GM19324 (cell line): ENCODE results near the gene RNU6-8.

ENCODE experiments used
- ATAC-seq: cut with Tn5 transposase; IDR thresholded peaks from one replicate; pipeline ENCODE4 v1.9.1; 2021; ENCODE audit warnings: mild to moderate bottlenecking, moderate library complexity; ENCODE audit not compliant: unreplicated experiment, low FRiP score

The RNU6-8 gene

DNA sequence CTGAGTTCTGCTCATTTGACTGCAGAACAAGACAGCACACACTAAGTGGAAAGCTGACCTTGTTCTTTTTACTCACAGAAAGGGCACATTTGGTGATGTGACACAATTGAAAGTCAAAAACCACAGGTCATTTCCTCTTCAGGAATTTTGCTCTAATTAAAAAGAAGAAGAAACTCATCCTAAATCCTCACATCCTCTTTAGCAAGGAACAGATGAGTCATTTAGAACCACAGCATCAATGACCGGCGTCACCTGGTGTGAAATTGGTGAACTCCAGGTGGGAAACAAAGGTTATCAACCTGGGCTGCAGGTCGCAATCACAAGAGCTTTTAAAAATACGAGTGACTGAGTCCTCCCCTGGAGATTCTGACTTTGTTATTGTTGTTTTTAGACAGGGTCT lies 2.9 kb upstream of the RNU6-8 start:
- no peak for ATAC-seq

DNA sequence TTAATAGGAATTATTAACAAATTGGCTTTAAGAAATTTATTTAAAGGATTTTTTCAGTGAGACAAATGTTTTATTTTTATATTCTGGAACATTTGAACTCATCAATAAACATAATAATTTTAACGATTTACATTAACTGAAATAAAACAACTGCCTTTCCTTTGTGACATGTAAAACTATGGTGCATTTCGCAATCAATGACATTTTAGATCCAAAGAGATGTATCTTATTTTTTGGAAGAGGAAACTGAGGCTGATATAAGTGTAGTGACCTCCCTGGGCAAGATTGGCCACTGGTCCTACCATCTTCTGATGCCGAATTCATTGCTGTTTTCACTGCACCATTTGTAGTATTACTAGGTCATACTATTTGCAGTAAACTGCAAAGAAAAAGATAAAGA lies 2.5 kb upstream of the RNU6-8 start:
- ATAC-seq: no peak

DNA sequence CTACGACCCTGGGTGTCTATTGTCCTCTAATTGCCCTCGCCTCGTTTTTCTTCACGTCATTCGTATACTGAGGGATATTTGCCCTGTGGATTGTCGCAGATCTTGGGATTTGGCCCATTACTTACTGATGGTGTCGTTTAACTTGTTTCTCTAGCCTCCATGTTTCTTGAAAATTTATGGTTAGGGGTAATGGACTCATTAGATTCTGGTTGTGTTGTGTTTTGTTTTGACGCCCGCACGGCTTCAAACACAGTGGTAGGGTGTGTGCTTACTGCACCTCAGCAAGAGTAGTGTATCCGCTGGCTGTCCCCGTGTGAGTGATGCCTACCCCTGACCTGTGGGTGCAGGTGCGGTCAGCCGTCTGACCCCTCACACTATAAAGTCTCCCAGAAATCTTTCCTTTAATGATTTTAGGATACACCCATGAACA lies 874 bp upstream of the RNU6-8 start:
- no peak for ATAC-seq

DNA sequence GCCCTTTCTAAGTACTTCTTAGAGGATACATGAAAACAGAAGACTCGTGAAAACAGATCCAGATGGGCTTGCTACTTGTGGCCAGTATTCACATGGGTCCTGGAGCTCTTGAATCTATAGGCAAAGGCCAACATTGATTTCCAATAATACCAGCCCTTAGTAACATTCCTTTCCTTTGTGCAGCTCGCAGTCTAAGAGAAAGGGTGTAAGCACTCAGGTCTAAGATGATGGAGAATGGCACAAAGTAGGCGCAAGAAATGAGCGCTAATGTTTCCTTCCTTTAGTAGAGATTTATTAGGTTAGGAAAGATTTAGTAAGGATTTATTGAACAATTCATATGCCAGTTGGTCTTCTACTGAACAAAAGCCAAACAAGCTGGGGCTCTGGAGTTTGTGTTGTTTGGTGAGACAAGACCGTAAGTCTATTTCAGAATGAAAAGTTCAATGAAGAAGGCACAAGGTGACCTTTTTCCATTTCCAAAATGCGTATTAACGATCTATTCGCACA lies 525 bp downstream of the RNU6-8 start:
- no peak for ATAC-seq

DNA sequence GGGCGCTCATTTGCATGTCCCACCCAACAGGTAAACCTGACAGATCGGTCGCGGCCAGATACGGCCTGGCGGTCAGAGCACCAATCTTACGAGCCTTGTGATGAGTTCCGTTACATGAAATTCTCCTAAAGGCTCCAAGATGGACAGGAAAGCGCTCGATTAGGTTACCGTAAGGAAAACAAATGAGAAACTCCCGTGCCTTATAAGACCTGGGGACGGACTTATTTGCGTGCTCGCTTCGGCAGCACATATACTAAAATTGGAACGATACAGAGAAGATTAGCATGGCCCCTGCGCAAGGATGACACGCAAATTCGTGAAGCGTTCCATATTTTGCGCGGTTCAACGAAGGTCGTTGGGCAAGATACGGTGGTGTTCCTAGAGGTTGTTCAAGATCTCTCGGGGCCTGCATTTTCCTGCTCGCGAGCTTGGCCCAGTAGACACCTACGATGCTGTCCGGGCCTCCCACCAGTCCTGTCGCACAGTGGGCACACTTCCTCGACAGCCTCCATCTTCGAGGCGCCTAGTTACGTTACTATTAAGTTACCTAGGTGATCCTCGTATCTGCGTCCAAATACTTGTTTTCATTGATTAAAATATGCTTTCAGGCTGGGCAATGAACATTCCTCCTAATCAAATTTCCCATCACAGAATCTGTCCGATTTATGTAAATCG lies 1.1 kb downstream of the RNU6-8 start, which contains the start of gene RNU6-7:
Gene RNU6-7, plus strand, starts transcription at position 230 of the 675 bp plus-strand sequence.
- ATAC-seq: no peak

DNA sequence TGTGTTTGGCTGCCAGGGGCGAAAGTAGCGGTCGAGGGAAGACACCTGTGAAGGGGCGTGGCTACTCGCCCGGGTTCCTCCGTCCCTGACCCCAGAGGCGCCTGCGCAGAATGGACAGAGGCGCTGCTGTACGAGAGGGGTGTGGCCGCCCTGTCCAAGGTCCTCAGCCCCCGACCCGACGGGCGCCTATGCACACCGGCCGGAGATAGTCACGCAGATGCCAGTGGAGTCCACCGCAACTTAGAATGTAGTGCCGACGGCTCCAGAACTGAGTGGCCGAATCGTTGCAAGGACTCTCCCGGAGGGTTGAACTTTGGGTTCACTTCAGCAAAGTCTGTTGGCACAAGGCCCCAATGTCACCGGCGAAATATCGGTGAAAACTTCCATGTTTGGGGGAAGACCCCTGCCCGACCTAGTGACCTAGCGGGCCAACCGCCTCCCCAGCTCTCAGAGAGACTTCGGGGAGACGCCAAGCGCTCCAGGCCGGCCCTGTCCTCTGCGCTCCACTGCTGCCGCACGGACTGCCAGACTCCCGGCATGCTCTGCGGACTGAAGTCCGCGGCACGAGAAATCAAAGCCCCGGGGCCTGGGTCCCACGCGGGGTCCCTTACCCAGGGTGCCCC lies 1.8 kb downstream of the RNU6-8 start:
- peak; percentile 70 for ATAC-seq

DNA sequence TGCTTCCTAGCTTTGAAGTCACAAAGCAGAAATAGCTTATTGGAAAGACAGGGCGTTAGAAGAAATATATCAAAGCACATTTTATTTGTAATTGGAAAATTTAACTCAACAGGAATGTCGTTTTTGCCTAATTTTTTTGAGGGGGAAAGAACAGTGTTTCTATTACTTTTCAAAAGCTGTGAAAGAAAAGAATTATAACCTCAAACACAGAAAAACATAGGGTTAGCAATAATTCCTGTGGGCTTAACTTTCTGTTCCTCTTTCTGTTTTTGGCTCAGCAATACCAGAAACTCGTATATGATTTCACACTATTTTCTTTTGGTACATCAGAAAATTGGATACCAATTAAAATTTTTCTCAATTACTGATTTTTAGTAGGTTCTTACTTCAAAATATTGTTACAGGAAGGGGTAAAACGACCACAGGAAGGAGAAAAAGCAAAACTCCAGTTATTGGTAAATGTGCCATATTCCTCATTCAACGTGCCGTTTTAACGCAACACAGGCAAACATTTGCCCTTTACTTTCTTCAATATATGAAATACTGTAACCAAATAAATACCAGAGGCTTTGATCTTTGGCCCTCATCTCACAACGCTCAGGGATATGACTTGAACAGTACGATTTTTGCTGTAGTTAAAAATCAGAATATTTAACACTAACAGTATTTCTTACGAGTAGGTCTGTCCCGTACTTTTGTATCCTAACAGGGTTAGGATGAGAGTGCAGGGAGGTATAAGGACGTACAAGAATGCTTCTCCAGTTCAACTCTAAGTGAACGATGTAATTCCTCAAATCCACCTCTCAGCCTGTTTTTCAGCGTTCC lies 2.5 kb downstream of the RNU6-8 start:
- no peak for ATAC-seq

DNA sequence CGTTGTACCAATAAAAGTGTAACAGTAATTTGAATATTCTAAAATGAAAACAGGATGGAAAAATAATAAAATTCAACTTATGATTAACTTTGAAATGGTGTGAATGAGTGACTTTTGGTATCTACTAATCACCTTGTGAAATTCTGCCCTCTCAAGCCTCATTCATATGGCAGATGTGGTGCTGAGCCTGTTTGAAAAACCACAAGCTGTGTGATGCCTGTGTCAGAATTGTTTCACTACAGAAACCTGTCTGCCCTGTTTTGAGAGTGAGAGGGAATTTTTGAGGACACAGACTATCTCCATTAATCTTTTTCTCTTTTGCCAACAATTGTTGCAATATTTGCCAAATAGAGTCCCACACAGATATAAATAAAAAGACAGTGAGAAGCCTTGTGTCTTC lies 5.2 kb downstream of the RNU6-8 start:
- peak; percentile 30 for ATAC-seq

DNA sequence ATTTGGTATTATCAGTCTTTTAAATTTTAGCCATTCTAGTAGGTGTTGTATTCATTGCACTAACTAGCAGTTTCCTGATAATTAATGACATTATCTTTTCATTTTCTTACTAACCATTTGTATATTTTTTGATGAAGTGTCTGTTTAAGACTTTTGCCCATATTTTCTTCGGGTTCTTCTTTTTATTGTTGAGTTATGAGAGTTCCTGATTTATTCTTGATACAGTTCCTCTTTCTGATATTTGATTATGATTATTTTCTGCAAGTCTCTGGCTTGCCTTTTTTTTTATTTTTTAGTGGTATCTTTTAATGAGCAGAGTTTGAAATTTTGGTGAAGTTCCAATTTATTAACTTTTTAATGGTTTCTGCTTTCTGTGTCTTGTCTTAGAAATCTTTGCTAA lies 7.4 kb downstream of the RNU6-8 start:
- ATAC-seq: no peak

DNA sequence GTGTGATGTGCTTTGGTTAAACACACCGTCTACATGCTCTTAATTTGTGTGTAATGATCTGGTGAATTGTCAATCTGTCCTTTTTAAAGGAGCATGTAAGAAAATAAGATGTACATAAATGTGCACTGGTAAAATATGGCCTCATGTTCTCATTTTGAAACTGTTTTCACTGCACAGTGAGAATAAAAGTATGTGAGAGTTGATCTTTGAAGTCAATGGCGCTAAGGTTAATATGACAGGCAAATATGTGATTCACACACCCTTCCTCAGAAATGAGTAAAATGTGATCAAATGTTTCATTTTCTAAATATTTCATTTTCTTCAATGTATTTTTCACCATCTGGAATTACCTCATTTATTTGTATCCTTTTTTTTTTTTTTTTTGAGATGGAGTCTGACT lies 9.5 kb downstream of the RNU6-8 start:
- no peak for ATAC-seq

DNA sequence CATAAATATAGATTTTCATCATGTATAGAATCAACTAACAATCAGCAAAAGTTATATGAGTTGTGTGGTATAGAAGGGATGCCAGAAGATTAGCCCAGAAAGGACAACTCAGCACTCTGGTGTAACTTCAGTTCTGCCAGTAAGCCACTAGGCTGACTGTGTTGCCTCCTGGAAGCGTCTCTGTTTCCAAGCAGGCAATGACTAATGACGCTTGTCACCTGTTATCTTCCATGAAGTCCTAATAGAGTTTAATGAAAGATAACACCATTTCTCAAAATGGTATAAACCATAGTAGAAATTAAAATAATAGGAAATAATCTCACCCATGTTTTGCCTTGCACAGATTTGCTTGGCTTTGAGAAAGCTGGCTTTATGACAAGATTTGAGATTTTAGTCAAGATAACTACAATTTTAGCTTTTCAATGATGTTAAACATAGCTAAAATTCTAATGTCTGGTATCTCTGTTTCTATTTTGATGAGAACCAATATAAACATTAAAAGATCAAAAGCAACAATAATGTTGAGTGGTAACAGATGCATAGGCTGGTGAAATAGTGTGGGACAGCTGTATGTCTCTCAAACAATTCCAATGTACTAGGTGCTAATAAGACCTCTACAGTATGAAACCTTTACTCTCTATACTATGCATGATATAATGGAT lies 10.2 kb downstream of the RNU6-8 start:
- no peak for ATAC-seq

DNA sequence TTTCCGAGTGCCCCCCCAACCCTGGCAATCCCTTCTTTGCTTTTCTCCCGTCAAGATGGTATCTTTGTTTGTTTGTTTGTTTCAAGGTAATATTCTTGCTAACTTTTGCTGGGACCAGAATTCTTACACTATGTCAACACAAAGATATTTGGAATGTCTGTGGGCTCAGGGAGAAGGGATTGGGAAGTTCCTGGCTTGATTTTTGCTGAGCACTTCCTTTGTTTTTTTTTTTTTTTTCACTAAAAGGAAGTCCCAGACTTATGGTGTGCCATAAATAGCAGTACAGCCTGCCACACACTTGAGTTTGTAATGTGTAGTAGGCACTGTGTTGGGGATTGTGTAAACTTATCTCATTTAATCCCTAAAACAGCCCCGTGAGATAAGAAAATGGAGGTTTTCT lies 12.4 kb downstream of the RNU6-8 start:
- no peak for ATAC-seq

DNA sequence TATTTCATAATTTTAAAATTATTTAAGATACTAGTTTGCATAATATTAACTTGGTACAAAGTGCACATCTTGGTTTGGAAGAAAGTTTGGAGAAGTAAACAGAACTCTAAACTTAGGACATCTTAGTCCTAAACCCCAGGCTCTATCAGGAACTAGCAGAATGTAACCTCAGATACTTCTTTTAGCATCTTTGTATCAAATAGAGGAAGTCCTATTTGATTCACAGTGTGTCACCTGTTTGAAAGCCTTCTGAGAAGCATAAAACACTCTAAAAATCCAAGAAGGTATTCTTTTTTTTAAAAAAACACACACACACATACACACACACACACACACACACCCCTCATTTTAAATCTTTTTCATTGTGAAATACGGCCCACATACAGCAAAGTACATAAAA lies 13.3 kb downstream of the RNU6-8 start:
- no peak for ATAC-seq

DNA sequence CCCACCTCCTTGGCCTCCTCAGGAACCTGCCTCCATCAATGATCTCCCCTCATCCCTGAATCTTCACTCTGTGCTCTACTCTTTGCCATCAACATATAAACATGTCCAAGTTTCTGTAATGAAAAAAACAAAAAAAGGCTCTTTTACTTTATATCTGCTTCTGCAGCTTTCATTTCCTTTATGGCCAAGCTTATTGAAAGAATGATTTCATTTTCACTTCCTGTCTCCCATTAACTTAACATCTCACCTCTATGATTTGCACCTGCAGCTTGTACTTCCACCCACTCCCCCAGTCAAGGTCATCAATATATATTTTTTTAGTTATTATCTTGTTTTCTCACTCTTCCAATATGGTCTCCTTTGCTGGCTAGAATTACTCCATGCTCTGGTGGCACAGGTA lies 16.8 kb downstream of the RNU6-8 start:
- ATAC-seq: no peak

DNA sequence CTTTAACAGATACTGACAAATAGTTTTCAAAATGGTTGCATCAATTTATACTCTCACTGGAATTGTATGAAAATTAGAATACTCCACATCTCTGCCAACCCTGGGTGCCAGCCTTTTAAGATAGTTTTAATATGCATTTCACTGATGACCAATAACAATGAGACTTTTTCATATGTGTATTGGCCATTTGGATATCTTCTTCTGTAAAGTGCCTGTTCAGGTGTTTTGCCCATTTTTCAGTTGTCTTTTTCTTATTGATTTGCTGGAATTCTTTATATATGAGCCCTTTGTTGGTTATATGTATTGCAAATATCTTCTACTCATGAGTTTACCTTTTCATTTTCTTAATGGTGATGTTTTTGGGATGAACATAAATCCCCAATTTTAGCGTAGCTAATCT lies 18.0 kb downstream of the RNU6-8 start:
- ATAC-seq: no peak

DNA sequence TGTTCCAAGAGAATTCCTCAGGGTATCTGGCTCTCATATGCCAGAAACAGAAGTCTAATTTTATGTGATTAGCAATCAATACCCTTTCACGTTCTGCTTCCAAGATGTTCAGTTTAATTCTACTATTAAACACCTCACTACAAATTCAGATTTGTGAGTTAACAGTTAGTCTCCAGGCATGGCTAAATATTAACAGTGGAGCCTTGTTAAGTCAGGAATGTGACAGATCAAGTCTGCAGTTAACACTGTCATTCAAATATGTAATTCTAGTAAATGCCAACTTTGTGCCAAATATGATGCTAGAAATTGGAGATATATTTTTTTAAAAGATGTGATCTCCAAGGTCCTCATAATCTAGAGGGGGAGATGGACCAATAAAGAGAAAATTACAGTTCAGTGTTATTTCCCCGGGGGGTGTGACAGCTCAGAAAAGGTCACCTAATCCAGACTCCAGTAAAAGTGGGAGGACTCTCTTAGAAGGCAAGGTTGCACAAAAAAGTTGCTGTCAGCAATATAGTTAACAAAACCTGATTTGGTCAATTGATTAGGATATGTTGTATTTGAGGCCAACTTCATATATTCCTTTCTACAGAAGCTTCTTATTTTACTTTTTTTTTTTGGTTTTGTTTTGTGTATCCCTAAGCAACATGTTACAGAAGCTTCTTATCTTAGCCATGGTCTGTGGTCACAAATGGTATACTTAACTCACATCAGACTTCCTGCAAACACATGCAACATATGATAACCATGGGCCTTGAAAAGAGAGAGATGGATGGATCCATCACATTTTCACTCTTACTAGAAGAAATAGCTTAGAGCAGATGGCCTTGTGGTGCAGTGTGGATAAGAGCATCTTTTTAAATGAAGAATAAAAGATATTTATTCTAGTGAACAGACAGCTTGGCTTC lies 19.7 kb downstream of the RNU6-8 start:
- no peak for ATAC-seq

DNA sequence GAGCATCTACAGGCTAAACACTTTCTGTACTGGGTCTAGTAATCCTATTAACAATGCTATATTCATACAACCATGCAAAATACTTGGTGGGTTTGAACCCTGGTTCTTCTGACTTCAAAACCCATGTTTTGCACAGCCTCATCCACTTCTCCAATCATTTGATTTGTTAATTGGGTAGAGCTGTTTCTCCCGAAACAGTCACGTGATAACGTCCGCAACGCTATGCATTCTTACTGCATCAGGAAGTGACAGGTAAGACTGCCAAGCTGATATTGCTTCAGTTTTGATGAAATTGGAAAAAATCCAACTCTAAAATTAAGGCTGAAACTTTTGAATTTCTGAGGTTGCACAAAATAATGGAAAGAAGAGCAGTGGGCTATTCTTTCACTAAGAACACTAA lies 31.6 kb downstream of the RNU6-8 start:
- no peak for ATAC-seq

DNA sequence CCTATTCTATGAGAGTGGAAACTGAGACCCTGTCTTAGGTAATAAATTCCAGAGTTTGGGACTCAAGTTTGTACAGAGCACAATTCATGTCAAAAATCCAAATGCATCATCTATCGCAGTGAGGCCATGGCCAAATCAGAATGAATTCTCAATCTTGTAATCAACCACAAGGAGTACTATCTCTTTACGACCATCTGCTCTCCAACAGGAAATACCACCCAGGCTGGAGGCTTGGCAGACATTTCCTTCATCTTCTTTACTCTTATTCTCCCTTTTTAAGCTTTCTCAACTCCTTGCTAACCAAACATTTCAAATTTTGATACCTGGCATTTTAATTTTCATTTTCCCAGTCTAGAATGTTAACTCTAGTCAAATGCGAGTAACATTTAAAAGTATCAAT lies 33.9 kb downstream of the RNU6-8 start:
- ATAC-seq: no peak

DNA sequence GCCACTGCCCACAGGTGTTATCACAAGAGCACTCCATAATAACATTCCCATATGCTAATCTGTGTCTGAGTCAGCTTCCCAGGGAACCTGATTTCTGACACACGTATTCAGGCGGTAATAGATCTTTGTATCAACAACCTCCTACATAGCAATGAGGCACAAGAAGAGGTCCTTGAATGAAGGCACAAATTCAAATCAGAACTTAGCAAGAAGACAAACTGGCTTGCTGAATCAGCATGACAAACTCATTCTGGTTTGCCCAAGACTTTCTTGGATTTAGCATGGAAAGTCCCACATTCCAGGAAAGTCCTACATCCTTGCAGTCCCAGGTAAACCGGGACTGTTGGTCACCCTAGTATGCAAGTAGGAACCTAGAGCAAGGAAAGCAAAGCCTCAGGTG lies 35.2 kb downstream of the RNU6-8 start:
- no peak for ATAC-seq

DNA sequence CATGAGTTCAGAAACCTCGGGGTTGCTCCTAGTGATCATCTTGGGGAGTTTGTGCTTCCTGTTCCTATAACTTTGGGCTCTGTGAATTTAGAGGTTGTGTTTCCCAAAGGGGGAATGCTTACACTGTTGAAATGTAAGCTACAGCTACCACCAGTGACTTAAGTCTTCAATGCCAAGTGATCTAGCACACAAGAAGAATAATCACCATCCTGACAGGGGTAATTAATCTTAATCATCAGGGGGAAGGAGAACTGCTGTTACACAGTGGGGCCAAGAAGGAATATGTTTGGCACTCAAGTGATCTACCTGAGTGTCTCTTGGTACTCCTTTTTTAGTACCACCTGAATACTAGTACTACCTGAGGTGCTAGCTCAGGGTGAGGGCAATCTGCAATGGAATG lies 36.1 kb downstream of the RNU6-8 start:
- no peak for ATAC-seq
